T-helper 22 cell (primary cell): ENCODE results near the gene IL32.
A peak's percentile ranks its signal among the peaks of the same experiment; 100 is the strongest.

Experiments
- DNase-seq: peaks from one replicate; pipeline ENCODE4 v3.0.0-alpha.2; 2020; ENCODE audit warnings: low read depth

IL32 gene

DNA sequence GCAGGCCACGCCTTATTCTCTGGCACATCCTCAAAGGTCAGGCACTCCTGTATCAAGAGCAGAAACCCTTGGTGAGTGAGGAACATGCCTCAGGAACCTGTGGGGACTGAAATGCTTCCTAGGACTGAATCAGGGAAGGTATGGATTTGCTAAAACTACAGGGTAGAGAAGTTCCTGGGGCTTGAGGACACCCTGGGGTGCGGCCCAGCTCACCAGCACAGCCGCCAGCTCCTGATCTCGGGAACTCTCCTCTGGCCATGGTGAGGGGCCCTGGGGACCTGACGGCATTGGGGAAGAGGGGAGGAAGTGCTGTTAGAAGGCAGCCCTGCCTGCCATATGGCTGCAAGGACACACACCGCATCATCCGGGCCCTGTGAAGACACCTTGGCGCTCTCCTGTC is 26.1 kb downstream of the IL32 start:
- no peak for DNase-seq

DNA sequence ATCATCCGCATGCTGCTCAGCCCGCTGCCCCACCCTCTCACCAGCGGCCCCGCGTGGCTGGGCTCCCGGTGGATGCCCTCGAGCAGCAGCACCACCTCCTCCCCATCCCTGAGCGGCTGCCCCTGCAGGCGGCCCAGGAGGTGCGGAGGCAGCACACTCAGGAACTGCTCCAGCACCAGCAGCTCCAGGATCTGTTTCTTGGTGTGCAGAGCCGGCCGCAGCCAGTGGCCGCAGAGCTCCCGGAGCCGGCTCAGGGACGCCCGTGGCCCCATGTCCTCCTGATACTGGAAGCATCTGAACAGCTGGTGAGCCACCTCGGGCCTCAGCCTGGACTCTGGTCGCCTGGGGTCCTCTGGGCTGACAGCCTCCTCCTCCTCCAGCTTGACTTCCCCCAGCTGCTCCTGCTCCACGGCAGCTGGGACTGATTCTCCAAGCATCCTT is 27.1 kb downstream of the IL32 start:
- no peak for DNase-seq

DNA sequence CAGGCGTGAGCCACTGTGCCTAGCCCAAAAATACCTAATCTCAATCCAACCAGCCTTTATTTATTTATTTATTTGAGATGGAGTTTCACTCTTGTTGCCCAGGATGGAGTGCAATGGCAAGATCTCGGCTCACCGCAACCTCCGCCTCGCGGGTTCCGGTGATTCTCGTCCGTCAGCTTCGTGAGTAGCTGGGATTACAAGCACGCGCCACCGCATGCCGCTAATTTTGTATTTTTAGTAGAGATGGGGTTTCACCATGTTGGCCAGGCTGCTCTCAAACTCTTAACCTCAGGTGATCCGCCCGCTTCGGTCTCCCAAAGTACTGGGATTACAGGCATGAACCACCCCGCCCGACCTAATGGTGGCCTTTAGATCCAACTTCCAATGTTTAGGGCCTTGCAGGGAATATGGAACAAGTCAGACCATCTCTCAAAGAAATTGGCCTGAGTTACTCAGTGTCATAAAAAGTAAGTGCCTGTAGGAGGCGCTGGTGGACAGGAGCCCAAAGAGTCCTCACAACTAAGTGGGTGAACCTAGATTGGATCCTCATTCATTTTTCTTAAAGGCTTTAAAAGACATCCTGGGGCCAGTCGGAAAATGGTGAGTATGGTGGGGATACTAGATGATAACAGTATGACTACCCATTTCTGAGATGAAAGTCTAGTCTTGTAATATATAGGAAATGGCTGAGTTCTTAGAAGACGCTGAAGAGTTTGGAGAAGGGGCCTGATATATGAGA is 29.0 kb downstream of the IL32 start:
- no peak for DNase-seq

DNA sequence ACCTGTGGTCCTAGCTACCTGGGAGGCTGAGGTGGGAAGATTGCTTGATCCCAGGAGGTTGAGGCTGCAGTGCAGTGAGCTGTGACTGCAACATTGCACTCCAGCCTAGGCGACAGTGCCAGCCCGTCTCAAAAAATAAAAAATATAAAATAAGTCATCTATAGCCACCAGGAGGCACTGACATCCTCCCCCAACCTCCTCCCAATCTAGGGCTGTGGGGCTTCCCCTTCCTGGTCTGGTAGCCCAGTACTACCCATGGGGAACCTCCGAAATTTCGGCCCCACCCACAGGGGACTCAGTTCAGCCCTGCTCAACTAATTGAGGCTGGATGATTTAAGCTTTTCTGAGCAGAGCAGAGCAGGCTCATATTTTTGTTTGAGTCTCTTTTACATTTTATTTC is 30.4 kb downstream of the IL32 start:
- DNase-seq: peak; percentile 48

DNA sequence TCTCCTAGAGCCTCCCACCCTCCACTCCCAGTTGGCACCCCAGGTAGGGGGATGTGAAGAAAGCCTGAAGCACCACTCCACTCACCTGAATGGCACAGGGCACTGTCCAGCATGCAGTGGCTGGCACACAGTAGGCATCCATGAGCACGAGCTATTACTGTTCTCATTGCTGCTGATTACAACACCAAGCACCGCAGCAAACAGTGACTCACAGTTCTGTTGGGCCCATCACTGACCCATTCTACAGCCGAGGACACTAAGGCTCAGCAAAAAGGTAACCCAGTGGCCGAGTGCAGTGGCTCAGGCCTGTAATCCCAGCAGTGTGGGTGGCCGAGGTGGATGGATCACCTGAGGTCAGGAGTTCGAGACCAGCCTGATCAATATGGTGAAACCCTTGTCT is 30.9 kb downstream of the IL32 start:
- DNase-seq: no peak

DNA sequence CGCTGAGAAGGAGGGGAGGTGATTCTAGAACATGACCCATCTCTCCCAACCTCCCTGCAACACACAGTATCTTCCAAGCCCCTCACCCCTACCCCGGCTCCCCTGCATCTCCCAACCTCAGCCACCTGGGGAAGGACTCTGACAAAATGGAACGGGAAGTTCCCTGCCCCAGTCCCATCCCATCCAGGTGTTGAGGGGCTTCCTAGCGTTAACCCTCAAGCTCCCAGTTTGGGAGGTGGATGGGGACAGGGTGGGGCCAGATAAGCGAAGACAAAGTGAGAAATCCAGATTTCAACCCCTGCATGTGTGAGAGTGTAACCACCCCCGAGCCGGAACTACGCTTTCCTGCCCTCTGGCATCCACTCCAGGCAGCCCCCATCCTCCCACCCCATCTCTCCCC is 31.8 kb downstream of the IL32 start:
- no peak for DNase-seq

DNA sequence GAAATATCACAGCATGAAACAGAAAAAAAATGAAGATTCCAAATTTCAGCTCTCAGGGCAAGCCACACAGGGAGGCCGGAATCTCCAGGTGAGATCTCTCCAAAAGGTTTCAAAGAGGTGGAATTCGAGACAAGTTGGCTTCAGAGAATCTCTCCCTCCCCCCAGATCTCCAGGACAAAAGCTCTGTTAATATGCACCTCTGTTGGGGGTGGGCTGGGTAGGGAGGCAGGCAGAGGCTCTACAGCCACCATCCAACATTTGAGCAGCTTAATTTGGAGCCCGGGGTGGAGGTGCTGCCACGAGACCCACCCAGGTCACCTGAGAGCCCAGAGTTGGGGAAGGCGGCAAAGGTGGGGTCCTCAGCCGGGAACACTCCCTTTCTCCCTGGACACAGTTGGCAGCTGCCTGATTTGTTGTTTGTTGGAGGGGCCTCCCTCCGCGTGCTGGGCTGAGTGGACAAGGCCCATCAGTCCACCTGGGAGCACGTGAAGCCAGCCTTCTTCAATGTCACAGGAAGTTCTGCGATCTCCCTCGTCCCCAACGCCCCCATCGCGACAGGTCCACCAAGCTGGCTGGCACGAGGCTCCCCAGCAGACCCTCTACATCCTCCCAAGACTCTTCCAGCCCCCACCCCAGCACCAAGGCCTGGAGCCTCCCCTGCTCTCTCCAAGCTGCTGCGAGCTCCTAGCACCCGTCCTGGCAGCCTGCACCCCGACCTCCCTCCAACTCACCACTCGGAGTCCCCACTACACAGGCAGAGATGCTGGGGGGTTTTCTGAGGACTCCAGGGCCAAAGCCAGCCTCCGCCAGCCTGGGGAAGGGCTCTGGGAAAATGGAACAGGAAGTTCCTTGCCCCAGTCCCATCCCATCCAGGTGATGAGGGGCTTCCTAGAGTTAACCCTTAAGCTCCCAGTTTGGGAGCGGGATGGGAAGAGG is 33.3 kb downstream of the IL32 start, which contains the start of gene ZSCAN10:
Gene ZSCAN10 (minus strand): TSS at position 836 of the 936 bp plus-strand sequence. CDS start 6,357 bp downstream, outside the sequence.
- no peak for DNase-seq

DNA sequence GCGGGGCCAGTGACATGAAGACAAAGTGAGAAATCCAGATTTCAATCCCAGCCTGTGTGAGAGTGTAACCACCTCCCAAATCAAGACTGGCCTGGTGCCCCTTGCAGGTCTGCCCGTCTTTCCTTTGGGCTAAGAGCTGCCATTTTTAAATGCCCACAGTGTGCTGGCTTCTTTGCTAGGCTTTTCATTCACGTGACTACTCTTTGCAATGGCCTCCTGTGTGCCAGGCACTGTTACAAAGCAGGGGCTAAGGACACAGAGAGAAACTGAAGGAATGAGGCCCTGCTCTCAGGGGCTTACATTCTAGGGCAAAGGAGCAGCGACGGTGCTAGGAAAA is 33.9 kb downstream of the IL32 start:
- DNase-seq: no peak

DNA sequence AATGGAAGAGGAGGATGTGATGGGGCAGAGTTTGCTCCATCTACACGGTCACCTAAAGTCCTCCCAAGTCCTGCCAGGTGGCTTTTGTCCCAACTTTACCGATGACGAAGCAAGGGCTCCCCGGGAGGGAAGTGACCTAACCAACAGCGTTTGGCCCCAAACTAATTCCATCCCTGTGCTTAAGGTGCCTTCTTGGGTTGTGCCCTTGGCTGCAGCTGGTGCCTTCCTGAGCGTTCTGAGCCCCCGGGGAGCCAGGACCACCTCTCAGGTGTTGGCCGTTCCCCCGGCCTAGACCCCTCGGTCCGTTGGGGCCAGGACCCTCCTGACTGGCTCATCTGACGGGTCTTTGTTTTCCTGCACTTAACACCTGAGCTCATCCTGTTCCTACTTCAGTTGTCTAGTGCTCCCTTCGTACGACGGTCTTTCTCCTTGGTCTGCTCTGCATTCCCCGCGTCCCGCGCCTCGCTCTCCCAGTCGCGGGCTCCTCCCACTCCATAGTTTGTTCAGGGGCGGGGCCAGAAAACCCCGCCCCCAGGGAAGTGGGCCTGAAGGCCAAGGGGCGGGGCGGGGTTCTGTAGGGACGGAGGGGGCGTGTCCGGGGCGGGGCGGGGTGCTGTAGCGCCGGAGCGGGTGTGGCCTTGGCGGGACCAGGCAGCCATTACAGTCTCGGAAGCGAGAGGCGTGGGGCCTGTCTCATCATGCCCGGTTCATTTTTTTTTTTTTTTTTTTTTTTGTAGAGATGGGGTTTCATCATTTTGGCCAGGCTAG is 34.5 kb downstream of the IL32 start:
- DNase-seq: peak; percentile 83

DNA sequence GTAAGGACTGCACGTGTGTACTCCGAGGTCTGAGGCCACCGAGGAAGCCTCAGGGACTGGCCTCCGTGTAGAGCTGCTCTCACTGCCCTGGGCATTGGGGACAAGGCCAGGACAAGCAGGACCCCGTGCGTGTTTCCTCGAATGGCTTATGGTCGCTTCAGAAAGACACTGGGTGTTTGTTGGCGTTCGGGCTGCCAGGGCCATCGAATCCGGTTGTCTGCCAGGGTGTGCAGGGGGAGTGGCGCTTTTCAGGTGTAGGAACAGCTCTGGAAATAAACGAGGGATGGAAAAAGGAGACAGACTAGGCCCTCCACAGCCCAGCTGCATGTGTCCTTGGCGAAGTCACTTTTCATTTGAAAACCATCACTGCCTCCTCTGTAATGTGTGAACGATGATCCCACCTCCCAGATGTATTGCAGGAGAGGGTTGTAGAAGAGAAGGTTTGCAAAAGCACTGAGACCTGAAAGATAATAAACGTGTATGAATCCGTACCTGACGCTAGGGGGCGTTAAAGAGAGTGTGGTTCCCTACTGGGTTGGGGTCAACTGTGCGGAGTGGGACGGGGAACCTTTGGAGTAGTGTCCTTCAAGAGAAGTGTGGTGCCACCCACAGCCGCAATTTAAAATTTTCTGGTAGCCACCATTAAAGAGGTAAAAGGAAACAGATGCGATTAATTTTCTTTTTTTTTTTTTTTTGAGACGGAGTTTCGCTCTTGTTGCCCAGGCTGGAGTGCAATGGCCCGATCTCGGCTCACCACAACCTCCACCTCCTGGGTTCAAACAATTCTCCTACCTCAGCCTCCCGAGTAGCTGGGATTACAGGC is 35.8 kb downstream of the IL32 start:
- DNase-seq: no peak

DNA sequence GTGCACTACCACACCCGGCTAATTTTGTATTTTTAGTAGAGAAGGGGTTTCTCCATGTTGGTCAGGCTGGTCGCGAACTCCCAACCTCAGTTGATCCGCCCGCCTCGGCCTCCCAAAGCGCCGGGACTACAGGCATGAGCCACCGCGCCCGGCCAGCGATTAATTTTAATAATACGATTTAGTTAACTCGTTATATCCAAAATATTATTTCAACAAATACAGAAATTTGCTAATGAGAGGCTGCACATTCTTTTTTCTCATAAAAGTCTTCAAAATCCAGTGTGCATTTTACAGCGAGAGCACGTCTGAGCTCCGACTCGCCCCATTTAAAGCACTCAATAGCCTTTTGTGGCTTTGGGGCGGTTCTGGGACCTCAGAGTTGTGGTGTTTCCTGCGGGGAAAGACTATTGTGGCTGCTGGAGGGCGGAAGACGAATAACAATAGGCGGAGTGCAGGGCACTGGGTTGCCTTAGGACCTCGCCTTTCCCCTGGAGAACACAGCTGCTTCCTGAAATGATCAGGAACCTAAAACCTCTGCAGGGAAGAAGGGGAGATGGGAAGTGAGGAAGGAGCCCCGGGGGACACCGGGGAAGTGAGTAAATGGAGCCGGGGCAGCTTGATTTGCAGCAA is 36.5 kb downstream of the IL32 start:
- DNase-seq: no peak

DNA sequence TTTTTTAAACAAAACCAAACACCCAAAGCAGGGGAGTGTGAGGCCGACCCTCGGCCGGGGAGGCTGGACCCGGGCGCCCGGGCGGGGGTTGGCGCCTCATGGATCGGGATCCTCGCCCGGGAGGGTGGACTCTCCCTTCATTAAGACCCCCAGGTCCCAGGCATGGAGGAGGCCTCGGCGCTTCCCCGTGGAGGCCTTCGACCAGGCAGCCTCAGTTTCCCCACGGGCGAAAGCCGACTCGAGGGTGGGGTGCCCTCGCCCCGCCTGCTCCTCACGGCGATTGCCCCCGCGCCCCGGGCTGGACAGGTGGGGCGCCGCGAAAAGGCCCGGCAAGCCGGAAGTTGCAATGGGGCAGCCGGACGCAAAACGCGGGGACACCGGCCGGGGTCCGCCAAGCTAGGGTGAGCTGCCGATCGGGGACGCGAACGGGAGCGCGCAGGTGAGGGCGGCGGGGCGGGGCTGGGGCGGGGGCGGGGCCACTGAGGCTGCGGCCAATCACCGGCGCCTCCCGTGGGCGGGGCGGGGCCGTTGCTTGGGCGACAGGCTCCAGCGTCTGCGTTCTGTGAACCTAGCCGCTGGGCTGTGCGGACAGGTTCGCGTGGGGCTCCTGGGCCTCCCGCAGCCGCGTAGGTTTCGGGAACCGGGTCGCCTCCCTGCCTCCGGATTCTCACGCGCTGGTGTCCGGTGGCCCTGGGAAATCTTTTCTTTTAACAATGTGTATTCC is 40.9 kb downstream of the IL32 start:
- peak; percentile 84 for DNase-seq

DNA sequence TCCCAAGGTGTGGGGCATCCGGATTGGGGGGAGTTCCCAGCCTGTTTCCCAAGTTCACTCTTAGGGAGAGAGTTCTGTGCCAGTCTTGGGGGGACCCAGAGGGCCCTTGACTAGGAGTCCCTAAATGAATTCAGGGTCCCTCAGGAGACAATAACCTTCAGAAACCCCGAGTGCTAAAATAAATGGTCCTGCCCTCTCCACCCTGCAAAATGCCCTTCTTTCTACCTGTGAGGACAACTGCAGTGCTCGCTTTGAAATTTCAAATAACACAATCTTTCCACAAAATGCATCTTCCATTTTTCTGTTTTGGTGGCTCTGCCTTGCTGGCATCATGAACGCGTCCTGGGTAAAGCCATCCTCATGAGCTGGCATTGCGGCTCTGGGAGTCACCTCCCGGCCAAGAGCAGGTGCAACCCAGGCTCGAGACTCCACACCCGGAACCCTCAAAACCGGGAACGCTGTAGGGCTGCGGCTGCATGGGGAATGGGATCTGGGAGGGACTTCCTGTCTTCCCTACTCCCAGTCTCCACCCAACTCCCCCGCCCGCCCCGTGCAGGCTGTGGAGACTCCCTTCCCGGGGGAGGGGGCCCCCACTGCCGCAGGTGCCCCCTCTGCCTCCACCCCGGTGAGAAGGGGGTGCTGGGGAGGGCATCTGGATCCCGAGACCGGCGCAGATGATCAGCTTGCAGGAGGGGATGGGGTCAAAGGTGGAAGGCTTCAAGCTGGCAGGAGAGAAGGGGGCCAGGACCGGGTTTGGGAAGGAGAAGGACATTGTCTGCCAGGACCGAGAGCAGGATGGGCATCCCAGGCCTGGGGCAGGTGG is 46.8 kb downstream of the IL32 start, which contains the start of gene ZNF205:
Gene ZNF205 (plus strand): TSS at position 529 of the 823 bp plus-strand sequence. CDS start 845 bp downstream, outside the sequence.
- no peak for DNase-seq

DNA sequence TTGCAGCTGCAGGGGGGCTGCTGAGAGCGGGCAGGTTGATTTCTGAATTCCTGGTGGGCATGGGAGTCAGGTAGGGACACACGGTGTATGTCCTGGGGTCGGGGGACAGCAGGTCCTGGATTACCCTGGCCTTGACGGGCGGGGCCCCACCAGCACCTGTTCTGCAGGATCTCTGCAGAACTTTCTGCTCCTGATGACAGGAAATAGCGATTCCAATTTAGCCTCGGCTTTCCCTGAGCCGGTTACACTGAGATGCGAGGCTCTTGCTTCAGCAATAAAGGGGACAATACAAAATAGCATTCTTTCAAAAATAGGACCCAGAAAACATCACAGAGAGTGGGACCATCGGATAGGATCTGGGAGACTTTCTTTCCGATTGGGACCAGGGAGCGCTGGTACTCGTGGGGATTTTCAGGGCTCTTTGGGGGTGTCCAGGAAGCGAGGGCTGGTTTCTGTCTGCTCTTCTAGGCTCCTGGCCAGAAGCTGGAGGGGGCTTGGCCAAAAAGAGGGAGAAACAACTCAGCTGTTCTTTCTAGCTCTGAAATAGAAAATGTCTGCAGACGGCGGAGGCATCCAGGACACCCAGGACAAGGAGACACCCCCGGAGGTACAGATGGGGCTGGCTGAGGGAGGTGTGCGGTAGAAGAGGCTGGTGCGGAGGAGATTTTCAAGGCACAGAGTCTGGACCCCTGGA is 47.6 kb downstream of the IL32 start:
- no peak for DNase-seq

DNA sequence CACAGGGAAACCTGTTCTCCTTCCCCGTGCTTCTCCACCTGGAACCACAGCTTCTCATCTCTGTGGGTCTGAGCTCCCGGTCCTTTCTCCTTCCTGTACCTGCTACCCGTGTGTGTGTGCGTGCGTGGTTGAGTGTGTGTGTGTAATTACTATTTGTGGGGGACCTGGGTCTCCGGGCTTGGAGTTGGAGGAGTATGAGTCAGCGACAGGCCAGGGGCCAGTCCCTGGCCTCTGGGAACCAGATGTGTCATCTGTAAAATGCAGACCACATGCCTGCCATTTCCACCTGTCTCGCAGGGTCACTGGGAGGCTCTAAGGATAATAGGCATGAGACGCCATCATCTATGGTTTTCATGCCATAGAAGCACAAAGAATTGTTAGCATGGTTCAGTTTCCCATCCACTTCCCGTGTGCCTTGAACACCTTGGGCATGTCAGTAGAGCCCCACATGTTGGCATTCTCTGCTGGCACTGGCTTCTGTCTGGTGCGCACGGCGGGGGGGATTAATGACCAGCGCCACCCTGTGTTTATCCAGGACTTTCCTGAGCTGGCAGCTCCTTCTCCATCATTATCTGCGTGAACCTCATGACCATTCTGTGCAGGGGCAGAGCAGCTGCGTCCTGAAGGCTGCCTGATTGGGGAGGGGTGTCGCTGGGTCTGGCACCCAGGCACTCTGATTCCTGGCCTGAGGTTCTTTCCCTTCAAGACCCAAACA is 48.5 kb downstream of the IL32 start:
- no peak for DNase-seq

DNA sequence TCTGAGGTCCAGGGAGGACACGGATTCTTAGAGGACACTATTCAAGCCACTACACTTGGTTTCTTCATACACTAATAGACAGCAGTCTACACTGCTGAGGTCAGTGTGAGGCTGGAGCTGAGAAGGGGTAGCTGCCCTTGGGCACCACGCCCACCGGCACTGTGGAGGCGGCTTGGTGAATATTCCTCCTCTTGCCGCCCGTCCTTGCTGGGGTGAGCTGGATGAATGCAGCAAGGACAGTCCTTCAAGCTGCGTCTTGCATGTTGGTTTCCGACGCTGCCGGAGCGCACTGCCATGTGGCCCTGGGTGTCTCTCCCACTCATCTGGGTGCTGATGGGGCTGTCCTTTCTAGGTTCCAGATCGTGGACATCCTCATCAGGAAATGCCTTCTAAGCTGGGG is 49.6 kb downstream of the IL32 start:
- no peak for DNase-seq

DNA sequence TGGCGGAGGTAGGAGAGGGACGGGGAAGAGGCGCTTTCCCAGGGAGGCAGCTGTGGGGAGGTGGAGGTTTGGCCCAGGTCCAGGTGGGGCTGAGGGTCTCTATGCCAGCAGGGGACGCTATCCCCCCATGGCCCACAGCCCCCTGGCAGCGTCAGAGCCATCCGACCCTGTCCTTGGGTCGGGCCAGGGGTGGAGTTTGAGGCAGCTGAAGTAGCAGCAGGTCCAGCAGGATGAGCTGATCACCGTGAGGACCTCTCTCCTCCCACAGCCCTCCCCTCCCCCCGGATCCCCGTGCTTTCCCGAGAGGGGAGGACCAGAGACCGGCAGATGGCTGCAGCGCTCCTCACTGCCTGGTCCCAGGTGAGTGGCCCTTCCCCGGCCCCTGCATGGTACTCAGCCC is 50.1 kb downstream of the IL32 start:
- DNase-seq: no peak

DNA sequence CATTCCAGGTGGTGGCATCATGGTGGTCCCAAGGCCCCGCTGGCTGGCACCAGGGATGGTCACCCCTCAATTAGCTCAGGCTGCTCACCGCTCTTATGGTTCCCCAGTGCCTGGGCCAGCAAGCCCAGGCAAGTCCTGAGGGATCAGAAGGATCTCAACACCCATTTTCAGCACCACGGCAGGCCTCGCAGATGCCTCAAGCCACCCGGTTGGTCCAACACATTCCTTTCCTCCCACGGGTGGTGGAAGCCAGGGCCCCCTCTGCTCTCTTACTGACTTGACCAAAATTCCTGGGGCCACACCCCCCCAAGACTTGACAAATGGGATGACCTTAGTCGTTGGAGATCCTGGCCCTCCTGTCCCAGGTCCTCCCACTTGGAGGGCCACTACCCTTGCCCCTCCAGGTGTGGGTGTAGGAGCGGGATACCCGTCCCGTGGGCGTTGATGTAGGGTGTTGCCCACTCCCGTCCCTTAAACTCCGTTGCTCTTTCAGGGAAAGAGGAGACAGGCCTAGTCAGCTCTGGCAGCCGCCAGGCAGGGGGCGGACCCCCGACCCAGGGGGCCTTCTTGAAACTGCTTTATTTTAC is 52.9 kb downstream of the IL32 start:
- DNase-seq: no peak
